Measurements from ENCODE around the gene FBXO31.
"Not testable (repeated sequence)": the region's sequence is repeated elsewhere in the genome, so short reads cannot be mapped to it uniquely, and the experiment has no call there.

Gene FBXO31

GRCh38 chr16:87380881-87381280, 2.7 kb downstream of the FBXO31 start:
- Histone ChIP-seq H2AFZ (no peak overlapping the region), H3K9ac (no peak overlapping the region), H3K36me3 (ENCODE audit: control insufficient read depth, insufficient read depth, low read length) (no peaks in the 10 kb centered on the region), H3K9me3 (ENCODE audit: control insufficient read depth, low read length) (no peaks in the 10 kb centered on the region), H3K27me3 (ENCODE audit: control insufficient read depth, insufficient read depth, low read length) (no peaks in the 10 kb centered on the region), H3K79me2 (peaks cover 46% of the 10 kb centered on the region), H3K27ac (peak overlapping the region; percentile 63), H3K4me2 (ENCODE audit: low read length) (peak overlapping the region; percentile 54), H3K4me1 (peaks cover 17% of the 10 kb centered on the region), H3K4me3 (ENCODE audit: low read depth, low read length) (peak overlapping the region; percentile 30)
- no peak for TF ChIP-seq CTCF (IDR thresholded peaks at IDR 0.05)

- H3K79me2 ChIP-seq, result peaks cover 51% of the 10 kb centered on the region
- H3K9me3 ChIP-seq (ENCODE audit: control insufficient read depth, low read length), result no peaks in the 10 kb centered on the region
- peaks cover 17% of the 10 kb centered on the region for H3K4me1 ChIP-seq
- no peaks in the 10 kb centered on the region for H3K36me3 ChIP-seq (ENCODE audit: control insufficient read depth, insufficient read depth, low read length)
- no peak overlapping the region for H3K27ac ChIP-seq
- peak overlapping the region; percentile 54 for H3K4me2 ChIP-seq (ENCODE audit: low read length)
- H3K9ac ChIP-seq, result no peak overlapping the region
- no peak for TF ChIP-seq CTCF (IDR thresholded peaks at IDR 0.05)
- no peak overlapping the region for H2AFZ ChIP-seq
- no peak overlapping the region for H3K4me3 ChIP-seq (ENCODE audit: low read depth, low read length)
- H3K27me3 ChIP-seq (ENCODE audit: control insufficient read depth, insufficient read depth, low read length), result no peaks in the 10 kb centered on the region
Observed at GRCh38 chr16:87380403-87380802, 3.2 kb downstream of the FBXO31 start.

- not testable (repeated sequence) for H3K9ac ChIP-seq; H3K9me3 ChIP-seq (ENCODE audit: control insufficient read depth, low read length); H3K27ac ChIP-seq; H3K4me2 ChIP-seq (ENCODE audit: low read length); H2AFZ ChIP-seq; H3K27me3 ChIP-seq (ENCODE audit: control insufficient read depth, insufficient read depth, low read length); H3K36me3 ChIP-seq (ENCODE audit: control insufficient read depth, insufficient read depth, low read length); H3K4me3 ChIP-seq (ENCODE audit: low read depth, low read length)
- peaks cover 17% of the 10 kb centered on the region for H3K4me1 ChIP-seq
- H3K79me2 ChIP-seq, result peaks cover 60% of the 10 kb centered on the region
Observed at GRCh38 chr16:87379312-87379752, 4.2 kb downstream of the FBXO31 start.

GRCh38 chr16:87376660-87377059, 6.9 kb downstream of the FBXO31 start:
- no peak for TF ChIP-seq CTCF (IDR thresholded peaks at IDR 0.05)
- Histone ChIP-seq H3K9ac (no peak overlapping the region), H2AFZ (no peak overlapping the region)

GRCh38 chr16:87375426-87376135, 8.0 kb downstream of the FBXO31 start:
- Histone ChIP-seq H2AFZ (no peak overlapping the region), H3K27me3 (ENCODE audit: control insufficient read depth, insufficient read depth, low read length) (no peaks in the 10 kb centered on the region), H3K9me3 (ENCODE audit: control insufficient read depth, low read length) (no peaks in the 10 kb centered on the region), H3K4me1 (peaks cover under 1% of the 10 kb centered on the region), H3K36me3 (ENCODE audit: control insufficient read depth, insufficient read depth, low read length) (no peaks in the 10 kb centered on the region), H3K27ac (no peak overlapping the region), H3K79me2 (peaks cover 83% of the 10 kb centered on the region), H3K4me3 (ENCODE audit: low read depth, low read length) (no peak overlapping the region), H3K9ac (no peak overlapping the region), H3K4me2 (ENCODE audit: low read length) (no peak overlapping the region)
- TF ChIP-seq CTCF (IDR thresholded peaks at IDR 0.05), result no peak

More at GRCh38 chr16:87376660-87377059, 6.9 kb downstream of the FBXO31 start:
- Histone ChIP-seq H3K27ac (no peak overlapping the region), H3K9me3 (ENCODE audit: control insufficient read depth, low read length) (no peaks in the 10 kb centered on the region), H3K27me3 (ENCODE audit: control insufficient read depth, insufficient read depth, low read length) (no peaks in the 10 kb centered on the region), H3K36me3 (ENCODE audit: control insufficient read depth, insufficient read depth, low read length) (no peaks in the 10 kb centered on the region), H3K4me1 (peaks cover 9% of the 10 kb centered on the region), H3K4me3 (ENCODE audit: low read depth, low read length) (no peak overlapping the region), H3K4me2 (ENCODE audit: low read length) (no peak overlapping the region), H3K79me2 (peaks cover 81% of the 10 kb centered on the region)
